HepG2 (cell line): Measurements from ENCODE around the gene SSH3.

Experiments
- AGO2 ChIP-seq: fragments of 200-400 bp; formaldehyde crosslinking; optimal IDR thresholded peaks from 2 replicates; pipeline ENCODE3; 2017; ENCODE audit warnings: mild to moderate bottlenecking, low read depth, low read length, moderate library complexity
- CTCF ChIP-seq: sonication (generic); formaldehyde crosslinking; IDR thresholded peaks from 2 replicates; pipeline ENCODE4 v1.5.0; 2020; ENCODE audit warnings: mild to moderate bottlenecking, missing genetic modification reagents, moderate library complexity

- TF ChIP-seq CTCF (CRISPR knock-in tag) = no peak
- no peak for TF ChIP-seq AGO2
Measured at GRCh38 chr11:67356387-67356863, 53.1 kb downstream of the SSH3 start.
